ENCODE results near the gene MCTP1. TPM values are rescaled to one million over a fixed set of nuclear protein-coding genes. Genes with fewer than 3 reads are reported as not detected.

Gene MCTP1
- total RNA-seq, 2 donors from 2014 or later: 4.6 to 7.0 TPM

- DNase-seq (no peak), ATAC-seq (no peak)
- intact Hi-C loops (cut with DNase I, micrococcal nuclease): no loop called here
Measured at GRCh38 chr5:94941122-94941755, 343.7 kb downstream of the MCTP1 start.

DNA sequence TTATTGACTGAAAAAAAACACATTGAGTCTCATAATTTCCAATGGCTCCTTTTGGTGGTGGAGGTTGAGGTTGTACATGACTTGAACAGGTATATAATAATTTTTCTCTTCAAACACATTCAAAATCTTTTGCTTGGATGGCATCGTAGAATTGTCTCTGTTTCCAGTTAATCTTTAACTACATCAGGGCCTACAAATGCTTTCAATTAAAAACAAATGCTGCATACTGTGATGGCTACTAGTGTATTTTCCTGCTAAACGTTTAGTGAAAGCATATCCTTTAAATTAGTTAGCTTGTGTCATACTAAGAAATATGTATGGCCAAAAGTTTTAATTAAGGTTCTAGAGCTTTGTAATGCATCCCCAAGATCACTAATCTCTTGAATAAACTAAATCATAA is 352.6 kb downstream of the MCTP1 start:
- intact Hi-C loops (cut with DNase I, micrococcal nuclease): no loop called here
- no peak for DNase-seq
- ATAC-seq: no peak

- DNase-seq: no peak
- intact Hi-C loops (cut with DNase I, micrococcal nuclease): no loop called here
- no peak for ATAC-seq
Measured at GRCh38 chr5:94928891-94929290, 356.0 kb downstream of the MCTP1 start.

DNA sequence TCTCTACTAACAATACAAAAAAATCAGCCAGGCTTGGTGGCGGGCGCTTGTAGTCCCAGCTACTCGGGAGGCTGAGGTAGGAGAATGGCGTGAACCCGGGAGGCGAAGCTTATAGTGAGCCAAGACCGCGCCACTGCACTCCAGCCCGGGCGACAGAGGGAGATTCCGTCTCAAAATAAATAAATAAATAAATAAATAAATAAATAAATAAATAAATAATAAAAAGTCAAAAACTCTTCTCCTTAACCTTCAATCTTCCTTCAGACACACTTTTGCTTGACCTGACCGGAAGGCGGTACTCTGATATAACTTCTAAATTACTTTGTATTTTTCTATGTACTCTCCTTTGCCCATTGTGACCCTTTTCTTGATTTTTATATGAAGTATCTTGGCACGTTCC is 364.3 kb downstream of the MCTP1 start:
- no peak for ATAC-seq
- DNase-seq: no peak
- intact Hi-C loops (cut with DNase I, micrococcal nuclease): no loop called here

DNA sequence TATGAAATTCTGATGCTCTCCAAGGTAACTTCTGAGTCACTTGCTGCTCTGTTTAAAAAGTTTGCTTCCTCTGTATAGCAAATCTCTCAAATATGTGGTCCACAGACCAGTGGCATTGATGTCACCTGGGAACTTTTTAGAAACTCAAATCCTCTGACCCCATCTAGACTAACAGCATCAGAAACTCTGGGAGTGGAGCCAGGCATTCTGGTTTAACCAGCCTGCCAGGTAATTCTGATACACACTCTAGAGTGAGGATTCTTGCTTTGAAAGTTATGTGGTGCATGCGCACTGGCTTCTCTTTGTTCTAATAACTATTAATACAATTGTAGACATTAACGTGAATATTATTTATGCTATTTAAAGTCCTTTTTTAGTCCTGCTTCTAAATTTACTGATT is 368.3 kb downstream of the MCTP1 start:
- intact Hi-C loops (cut with DNase I, micrococcal nuclease): no loop called here
- DNase-seq: no peak
- ATAC-seq: no peak

DNA sequence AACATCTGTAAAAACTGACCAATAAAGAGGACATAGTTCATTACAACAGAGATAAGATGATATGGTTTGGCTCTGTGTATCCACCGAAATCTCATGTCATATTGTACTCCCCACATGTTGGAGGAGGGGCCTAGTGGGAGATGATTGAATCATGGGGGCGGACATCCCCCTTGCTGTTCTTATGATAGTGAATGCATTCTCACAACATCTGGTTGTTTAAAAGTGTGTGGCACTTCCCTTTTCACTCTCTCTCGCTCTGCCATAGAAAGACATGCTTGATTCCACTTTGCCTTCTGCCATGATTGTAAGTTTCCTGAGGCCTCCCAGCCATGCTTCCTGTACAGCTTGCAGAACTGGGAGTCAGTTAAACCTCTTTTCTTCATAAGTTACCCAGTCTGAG is 373.6 kb downstream of the MCTP1 start:
- ATAC-seq: no peak
- intact Hi-C loops (cut with DNase I, micrococcal nuclease): no loop called here
- no peak for DNase-seq

GRCh38 chr5:94910721-94911120 is 374.2 kb downstream of the MCTP1 start:
- ATAC-seq (no peak), DNase-seq (no peak)
- intact Hi-C loops (cut with DNase I, micrococcal nuclease): no loop called here

DNA sequence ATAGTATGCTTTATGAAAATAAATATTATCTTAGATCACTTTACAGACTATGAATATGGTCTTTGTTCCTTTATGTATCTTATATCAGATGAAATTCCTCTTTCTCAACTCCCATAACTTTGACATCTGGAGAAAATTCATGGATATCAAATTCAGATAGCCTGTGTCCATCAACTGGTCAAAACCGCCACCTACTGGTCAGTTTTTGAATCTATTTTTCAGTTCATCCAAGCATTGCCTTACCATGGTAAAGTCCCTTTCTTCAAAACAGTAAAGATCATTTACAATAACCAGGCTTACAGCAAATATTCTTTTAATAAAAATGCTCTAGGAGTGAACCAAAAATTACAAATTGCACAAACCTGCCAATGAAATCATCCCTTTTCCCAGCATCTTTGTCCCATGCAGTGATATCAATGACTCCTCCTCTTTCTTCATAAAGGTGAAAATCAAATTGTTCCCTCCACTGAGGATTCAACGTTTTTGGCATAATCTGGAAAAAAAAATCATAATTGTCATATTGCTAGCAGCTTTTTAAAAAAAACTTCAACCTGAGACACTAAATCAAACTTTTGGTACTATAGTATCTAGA is 375.9 kb downstream of the MCTP1 start:
- intact Hi-C loops (cut with DNase I, micrococcal nuclease): no loop called here
- DNase-seq: no peak
- no peak for ATAC-seq

DNA sequence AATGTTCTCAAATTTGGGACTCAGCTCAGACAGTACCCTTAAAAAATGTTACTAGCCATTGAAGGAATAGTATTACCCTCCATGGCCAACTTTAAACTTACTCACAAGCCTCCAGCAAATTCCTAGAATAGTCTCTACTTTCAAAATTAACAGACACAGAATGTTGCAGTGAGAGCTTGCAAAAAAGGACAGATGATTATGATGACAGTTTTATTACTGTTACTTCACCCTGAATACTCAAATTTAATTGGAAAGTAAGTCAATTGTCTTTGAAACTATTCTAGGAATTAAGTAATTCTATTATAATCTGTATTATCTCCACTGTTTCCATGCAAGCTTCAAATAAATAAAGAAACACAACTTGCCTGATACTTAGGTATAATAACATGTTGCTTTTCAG is 378.1 kb downstream of the MCTP1 start:
- intact Hi-C loops (cut with DNase I, micrococcal nuclease): no loop called here
- DNase-seq: no peak
- ATAC-seq: no peak

DNA sequence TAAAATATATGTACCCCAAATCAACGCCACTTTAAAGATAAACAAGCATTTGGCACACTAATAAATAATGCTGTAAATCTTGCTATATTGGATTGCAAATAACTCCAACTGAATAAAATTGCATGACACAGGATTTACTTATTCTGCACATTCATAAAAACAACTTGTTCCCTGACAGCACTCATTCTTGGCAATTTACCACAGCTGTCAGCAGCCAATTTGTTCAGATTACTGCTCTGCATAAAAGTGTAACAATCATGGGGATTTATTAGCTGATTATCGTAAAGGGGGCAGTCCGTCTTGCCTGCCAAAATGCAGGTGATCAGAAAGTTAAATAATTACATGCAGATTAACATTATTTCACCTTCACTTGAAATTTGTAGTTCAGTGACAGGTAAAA is 381.2 kb downstream of the MCTP1 start:
- no peak for ATAC-seq

DNA sequence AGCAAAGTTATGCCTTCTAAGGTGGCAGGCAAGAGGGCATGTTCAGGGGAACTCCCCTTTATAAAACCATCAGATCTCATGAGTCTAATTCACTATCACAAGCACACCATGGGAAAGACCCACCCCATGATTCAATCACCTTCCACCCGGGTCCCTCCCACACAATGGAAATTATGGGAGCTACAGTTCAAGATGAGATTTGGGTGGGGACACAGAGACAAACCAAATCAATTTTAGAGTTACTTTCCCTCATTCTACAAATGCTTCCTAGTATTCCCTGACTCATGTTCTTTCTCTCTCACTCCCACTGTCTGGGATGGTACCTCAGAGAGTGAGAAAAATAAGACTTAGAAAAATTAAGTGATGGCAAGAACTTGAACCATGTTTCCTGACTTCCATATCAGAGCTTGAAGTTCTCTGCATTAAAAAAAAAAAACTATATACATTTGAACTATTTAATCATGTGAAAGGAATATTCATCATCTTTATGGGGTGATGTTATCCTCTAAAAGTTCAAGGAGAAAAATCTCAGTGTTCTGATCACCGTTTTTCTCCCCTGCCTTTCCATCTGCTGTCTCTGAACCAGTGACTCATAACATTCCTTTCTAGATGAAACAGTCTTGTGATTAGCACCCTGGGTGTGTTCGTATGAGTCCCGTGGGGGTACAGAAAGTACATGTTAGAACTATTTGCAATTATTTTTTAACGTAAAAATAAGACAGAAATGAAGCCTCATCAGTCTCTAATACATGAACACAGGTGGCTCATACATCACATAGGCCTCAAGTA is 383.5 kb downstream of the MCTP1 start:
- ATAC-seq: no peak
- DNase-seq: no peak
- intact Hi-C loops (cut with DNase I, micrococcal nuclease): no loop called here

More for the DNA sequence above, 381.2 kb downstream of the MCTP1 start:
- DNase-seq: no peak
- intact Hi-C loops (cut with DNase I, micrococcal nuclease): no loop called here

- no peak for DNase-seq
- intact Hi-C loops (cut with DNase I, micrococcal nuclease): no loop called here
- no peak for ATAC-seq
Measured at GRCh38 chr5:94900006-94900505, 384.8 kb downstream of the MCTP1 start.

GRCh38 chr5:94893412-94894135 is 391.3 kb downstream of the MCTP1 start:
- intact Hi-C loops (cut with DNase I, micrococcal nuclease): no loop called here
- ATAC-seq: no peak
- no peak for DNase-seq

GRCh38 chr5:94891972-94892371 is 392.9 kb downstream of the MCTP1 start:
- intact Hi-C loops (cut with DNase I, micrococcal nuclease): no loop called here
- ATAC-seq (no peak), DNase-seq (no peak)

DNA sequence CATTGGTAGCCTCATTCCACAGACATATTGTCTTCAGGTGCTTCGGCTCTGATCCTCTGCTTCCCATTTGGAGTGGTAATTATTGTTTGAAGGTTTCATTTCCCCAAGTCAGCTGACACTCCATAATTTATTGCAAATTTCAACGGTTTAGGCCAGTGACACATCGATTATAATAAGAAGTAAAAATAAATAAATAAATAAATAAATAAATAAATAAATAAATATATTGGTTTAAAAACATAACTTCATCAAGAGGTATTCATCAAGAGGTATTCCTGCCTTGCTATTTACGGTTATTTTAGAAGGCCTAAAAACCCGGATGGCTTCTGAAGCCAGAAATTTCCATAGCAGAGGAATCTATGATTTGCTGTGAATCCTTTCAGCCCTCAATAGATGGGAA is 393.3 kb downstream of the MCTP1 start:
- DNase-seq (no peak), ATAC-seq (no peak)
- intact Hi-C loops (cut with DNase I, micrococcal nuclease): no loop called here

DNA sequence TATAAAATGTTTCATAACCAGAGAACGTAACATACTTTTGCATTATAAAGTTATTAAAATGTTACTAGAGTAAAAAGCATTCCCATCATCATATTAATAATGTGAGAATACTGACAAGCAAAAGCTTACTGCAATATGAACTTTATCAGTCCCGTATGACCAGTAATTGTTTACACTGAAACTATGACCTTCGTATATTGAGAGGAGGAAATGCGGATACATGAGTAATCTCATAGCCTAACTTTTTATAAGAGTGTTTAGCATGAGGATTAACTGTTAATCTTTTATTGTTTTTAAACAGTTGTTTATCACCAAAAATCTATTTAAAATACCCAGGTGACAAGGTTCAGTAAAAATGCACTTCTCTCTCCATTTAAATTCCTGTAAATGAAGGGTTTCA is 394.0 kb downstream of the MCTP1 start:
- DNase-seq: no peak
- no peak for ATAC-seq
- intact Hi-C loops (cut with DNase I, micrococcal nuclease): no loop called here

GRCh38 chr5:94888674-94889073 is 396.2 kb downstream of the MCTP1 start:
- no peak for ATAC-seq
- intact Hi-C loops (cut with DNase I, micrococcal nuclease): no loop called here
- DNase-seq: no peak

DNA sequence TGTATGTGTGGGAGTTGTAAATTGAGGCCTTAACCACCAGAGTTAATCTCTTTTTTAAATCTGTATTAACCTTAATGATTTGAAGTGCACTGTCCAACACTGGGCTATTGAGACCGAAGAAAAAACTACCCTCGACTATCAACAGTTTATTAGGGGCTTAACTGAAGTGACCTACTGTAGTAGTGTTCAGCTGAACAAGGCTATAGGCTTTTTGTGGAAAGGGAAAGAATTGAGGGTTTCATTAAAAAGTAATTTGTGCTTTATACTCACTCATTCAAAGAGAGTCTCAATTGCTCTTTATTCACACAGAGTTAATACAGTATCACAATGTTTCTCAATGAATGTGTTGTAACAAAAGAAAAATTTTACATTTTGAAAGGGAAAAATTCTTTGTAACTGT is 399.0 kb downstream of the MCTP1 start:
- ATAC-seq: no peak
- no peak for DNase-seq

GRCh38 chr5:94884311-94884710 is 400.6 kb downstream of the MCTP1 start:
- DNase-seq: no peak
- ATAC-seq: no peak
- intact Hi-C loops (cut with DNase I, micrococcal nuclease): no loop called here

More for the DNA sequence above, 399.0 kb downstream of the MCTP1 start:
- intact Hi-C loops (cut with DNase I, micrococcal nuclease): no loop called here

DNA sequence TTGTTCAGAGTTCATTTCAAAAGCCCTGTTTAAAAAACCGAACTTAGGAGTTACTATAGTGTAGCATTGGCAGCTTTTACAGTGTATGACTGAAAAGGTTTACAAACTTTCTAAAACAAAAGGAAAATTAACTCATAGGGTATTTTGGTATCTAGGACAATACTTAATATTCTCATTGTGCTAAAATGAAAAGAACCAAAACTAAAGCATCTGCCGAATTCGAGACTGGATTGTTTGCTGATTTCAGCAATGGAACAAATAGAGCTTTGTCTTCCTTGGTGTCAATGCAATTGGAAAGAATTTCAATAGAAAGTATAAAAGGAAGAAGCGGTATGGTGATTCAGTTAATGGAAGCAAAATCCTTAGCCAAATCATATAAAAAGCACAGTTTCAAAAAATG is 412.4 kb downstream of the MCTP1 start:
- intact Hi-C loops (cut with DNase I, micrococcal nuclease): no loop called here
- ATAC-seq: no peak
- no peak for DNase-seq
